ENCODE data around the gene APBA1.

Gene APBA1

DNA sequence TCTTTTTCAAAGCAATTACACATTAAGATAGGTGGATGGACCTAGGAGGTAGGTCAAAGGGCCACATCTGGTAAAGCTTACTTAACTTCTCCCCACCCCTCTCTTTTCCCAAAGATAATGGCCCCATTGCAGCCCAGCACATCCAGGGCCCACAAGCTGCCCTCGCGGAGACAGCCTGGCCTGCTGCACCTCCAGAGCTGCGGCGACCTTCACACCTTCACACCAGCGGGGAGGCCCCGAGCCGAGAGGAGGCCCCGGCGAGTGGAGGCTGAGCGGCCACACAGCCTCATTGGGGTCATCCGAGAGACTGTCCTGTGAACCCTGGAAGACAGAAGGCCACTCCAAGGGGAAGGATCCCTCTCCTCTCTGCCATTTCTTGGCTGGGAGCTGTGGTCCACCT lies 280.7 kb downstream of the APBA1 start:
- no peak for DNase-seq

DNA sequence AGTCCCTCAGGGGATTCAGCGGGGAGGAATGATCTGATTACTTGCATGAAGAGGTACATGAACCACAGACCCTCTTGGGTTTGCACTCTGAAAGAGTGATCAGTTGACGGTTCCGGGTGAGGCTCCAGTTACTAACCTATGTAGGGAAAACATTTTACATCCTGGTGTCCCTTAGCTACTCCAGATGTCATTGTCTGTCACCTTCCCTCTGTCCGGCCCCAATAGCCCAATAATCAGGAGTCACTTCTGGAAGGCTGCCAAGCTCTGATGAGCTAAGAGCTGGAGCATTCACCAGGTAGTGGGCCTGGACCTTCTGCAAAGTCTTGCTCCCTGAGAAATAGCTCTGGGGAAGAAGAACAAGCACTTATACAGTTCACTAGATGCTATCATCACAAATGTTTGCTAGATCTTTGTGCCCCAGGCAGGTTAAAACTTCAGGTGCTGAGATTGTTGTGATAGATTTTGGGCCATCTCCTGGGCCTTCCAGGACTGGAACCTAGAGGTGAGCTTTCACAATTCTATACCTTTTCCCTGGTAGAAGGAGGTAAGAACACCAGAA lies 282.7 kb downstream of the APBA1 start:
- DNase-seq = no peak

DNA sequence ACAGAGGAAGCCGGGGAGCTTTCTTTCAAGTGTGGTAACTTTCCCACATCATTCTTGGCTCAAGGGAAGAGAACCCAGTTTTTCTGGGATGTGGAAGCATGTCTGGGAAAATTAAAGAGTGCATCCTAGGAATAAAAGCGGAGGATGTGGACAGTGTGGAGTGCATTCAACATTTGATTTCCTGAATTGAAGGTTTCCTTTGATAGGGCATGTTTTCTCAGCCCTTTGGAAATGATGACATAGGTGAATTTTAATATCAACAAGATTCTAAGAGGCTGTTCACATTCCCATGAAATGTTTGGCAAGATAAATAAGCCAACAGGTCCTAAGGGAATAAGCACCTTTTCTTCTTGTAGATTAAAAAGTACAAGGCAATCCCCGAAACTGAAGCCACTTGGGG lies 283.6 kb downstream of the APBA1 start:
- DNase-seq = no peak

DNA sequence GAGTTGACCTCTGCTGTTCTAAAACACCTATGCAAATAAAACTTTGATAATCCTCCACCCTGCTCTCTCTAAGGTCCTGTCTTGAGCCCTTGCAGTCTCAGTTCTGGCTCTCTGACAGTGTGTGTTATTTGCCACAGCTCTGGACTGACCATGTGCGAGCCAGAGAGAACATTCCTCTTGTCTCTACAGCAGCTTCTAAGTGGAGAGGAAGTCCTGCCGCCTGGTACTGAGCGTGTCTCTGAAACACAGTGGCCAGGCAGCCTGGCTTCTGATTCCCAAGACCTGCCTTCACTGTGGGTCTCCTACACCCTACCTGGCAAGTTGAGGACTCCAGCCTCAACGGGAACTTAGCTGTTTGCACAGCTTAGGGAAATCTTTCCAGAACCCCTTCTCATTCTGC lies 285.5 kb downstream of the APBA1 start:
- no peak for DNase-seq

DNA sequence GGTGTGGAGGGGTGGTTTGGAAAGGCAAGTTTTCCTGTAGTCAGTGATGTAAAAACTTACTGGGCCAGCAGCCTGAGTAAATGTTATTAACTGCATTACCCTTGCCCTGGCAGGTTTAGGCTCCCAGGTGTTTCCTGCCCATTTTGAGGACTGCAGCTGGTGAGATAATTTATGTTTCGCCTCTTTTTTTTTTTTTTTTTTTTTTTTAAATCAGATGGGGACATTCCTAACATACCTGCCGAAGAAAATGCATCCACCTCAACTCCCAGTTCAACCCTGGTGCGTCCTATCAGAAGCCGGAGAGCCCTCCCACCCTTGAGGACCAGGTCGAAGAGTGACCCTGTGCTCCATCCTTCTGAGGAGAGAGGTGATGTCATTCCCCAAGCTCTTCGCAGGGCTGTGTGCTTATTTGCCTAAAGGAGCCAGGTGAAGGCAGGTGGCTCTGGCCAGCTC lies 286.6 kb downstream of the APBA1 start:
- no peak for DNase-seq

DNA sequence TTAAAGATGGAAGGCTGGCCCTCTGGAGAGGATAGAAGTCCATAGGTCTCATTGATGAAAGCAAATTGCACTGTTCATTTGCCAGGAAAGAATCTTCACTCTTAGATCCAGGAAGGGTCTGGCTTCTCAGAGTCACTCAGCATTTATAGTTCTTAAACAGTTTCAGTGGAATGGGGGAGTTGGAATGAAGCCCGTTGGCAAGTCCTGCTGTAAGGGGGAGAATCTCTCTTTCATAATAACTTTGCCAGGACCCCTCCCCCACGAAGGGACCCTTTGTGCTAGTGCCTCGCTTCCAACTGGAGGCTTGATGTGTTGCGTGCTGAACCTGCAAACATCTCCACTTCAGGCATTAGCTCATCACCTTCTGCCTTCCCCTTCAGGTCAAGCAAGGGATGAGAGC lies 290.0 kb downstream of the APBA1 start:
- no peak for DNase-seq

DNA sequence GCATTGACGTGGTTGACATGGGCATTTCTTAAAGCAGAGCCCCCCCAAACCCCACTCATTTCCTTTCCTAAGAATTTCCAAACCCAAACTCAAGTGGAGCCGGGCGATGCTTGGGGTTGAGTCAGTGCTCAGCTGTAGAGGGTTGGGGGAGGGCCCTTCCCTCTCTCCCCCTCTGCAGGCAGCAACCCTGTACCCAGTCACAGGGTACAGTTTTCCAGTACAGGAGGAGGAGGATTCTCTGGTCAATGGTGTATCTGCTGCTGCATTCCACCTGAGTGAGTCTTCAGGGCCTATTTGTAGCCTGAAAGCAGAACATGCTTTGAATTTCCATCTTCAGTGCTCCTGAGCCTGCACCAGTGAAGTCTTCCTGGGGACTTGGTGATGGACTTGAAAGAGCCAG lies 291.4 kb downstream of the APBA1 start:
- DNase-seq = no peak

DNA sequence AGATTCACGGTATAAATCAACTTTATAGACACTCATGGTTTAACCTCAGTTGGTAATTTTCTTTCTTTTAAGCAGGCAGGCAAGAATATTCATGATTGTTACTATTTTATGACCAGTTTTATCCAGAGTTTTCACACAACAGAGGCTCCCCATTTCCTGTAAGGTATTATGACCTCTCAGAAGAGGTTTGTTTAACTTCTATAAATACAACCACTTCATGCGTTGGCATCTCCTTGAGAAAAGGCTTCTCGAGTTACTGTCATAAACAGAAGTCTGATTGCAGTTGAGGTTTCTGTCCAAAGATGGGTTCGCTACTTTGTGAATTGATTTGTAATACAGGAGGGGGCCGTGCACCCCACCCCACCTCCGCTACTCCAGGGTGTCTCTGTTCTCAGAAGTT lies 291.9 kb downstream of the APBA1 start:
- DNase-seq = no peak

DNA sequence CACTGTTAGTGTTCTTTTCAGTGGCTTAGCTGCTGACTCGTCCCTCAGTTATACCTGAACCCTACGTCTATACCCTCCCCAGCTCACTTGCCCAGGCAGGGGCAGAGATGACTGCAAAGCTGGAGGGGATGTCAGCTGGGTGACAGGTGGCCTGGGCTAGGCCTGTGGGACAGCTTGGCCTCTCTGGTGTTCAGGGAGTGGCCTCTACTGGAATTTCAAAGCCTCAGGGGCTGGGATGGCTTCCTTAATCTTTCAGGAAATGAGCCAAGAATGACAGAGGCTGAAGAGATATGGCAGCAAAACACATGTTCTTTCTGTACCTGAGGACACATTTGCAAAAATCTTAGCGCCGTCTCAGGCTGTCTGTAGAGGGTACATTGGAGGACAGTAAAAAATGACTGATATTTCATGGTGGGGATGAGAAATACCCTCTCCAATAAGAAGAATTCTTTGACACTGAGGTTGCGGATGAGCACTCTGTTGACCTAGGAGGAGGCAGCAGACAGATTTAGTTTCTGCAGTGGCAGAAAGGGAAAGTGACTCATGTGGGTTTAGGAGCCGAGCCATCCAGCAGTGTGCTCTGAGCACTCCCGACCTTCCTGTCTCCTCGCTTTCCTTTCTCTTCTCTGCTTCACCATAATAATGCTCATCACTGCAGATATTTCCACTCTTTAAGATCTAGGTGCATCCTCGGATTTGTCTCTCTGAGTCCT lies 292.7 kb downstream of the APBA1 start:
- no peak for DNase-seq

DNA sequence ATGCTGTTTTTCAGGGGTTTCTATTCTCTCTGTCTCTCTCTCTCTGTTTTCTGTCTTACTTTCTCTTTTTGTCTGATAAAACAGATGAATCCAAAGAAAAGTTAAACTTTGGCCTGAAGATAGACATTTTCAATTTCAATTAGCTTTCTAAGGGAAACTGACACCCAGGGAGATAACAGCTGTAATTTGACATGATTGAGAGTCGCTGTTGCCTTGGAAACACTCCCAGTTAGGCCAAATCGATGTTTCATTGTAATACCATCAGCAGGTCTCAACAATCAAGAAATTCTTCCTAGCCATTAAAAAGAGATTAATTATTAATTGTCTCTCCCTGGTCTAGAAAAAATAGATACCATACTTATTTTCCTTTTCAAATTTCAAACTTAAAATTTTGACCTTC lies 294.2 kb downstream of the APBA1 start:
- DNase-seq = no peak

Data from AML-193 (cell line).